Epithelial cell of prostate (primary cell): ENCODE results near the gene TMEM131.
A peak's percentile ranks its signal among the peaks of the same experiment; 100 is the strongest.

Experiments
- DNase-seq: peaks from one replicate; pipeline ENCODE4 v3.0.0-alpha.2; 2011; ENCODE audit warnings: low read depth, low spot score
- H3K27ac ChIP-seq: fragments of 450-650 bp; 2 replicates; pipeline ENCODE4 v1.5.1; 2017; ENCODE audit warnings: mild to moderate bottlenecking

The TMEM131 gene

GRCh38 chr2:97733341-97734035 is 262.3 kb downstream of the TMEM131 start:
- DNase-seq, result no peak
- H3K27ac ChIP-seq, result no peak overlapping the region

- no peak for DNase-seq
- H3K27ac ChIP-seq, result no peak overlapping the region
Measured at GRCh38 chr2:97732436-97733340, 263.1 kb downstream of the TMEM131 start.

GRCh38 chr2:97731274-97732020 is 264.3 kb downstream of the TMEM131 start:
- DNase-seq, result no peak
- H3K27ac ChIP-seq, result no peak overlapping the region

- peak; percentile 60 for DNase-seq
- no peak overlapping the region for H3K27ac ChIP-seq
Measured at GRCh38 chr2:97730245-97730644, 265.5 kb downstream of the TMEM131 start.

- no peak overlapping the region for H3K27ac ChIP-seq
- DNase-seq, result peak; percentile 49
Measured at GRCh38 chr2:97728091-97728731, 267.5 kb downstream of the TMEM131 start.

- no peak overlapping the region for H3K27ac ChIP-seq
- no peak for DNase-seq
Measured at GRCh38 chr2:97727296-97727695, 268.5 kb downstream of the TMEM131 start.

- no peak overlapping the region for H3K27ac ChIP-seq
- DNase-seq, result no peak
Measured at GRCh38 chr2:97726261-97727064, 269.3 kb downstream of the TMEM131 start.

- H3K27ac ChIP-seq, result no peak overlapping the region
- no peak for DNase-seq
Measured at GRCh38 chr2:97724946-97725688, 270.6 kb downstream of the TMEM131 start.

- H3K27ac ChIP-seq, result no peak overlapping the region
- DNase-seq, result no peak
Measured at GRCh38 chr2:97724501-97724900, 271.2 kb downstream of the TMEM131 start.

- no peak for DNase-seq
- no peak overlapping the region for H3K27ac ChIP-seq
Measured at GRCh38 chr2:97724073-97724410, 271.7 kb downstream of the TMEM131 start.

- no peak for DNase-seq
Measured at GRCh38 chr2:97723156-97724072, 272.3 kb downstream of the TMEM131 start.

GRCh38 chr2:97722227-97722626 is 273.5 kb downstream of the TMEM131 start:
- H3K27ac ChIP-seq, result no peak overlapping the region
- no peak for DNase-seq

More at GRCh38 chr2:97723156-97724072, 272.3 kb downstream of the TMEM131 start:
- no peak overlapping the region for H3K27ac ChIP-seq

- DNase-seq, result no peak
- H3K27ac ChIP-seq, result no peak overlapping the region
Measured at GRCh38 chr2:97720746-97721145, 275.0 kb downstream of the TMEM131 start.

- DNase-seq, result no peak
- H3K27ac ChIP-seq, result no peak overlapping the region
Measured at GRCh38 chr2:97719362-97720155, 276.2 kb downstream of the TMEM131 start.

GRCh38 chr2:97718942-97719341 is 276.8 kb downstream of the TMEM131 start:
- no peak overlapping the region for H3K27ac ChIP-seq
- no peak for DNase-seq

- no peak overlapping the region for H3K27ac ChIP-seq
- no peak for DNase-seq
Measured at GRCh38 chr2:97718051-97718882, 277.5 kb downstream of the TMEM131 start.
